NCI-H2196 treated with DMSO at 0.1 percent for 48 hours (cell line): Measurements from ENCODE around the gene ZNF568.

ENCODE experiments used
- DNase-seq: peaks from one replicate; lab custom pipeline; 2025; ENCODE audit not compliant: unreplicated experiment; lab: John Stamatoyannopoulos, UW

Gene ZNF568

GRCh38 chr19:36997843-36998235, 81.7 kb downstream of the ZNF568 start:
- DNase-seq = no peak

DNA sequence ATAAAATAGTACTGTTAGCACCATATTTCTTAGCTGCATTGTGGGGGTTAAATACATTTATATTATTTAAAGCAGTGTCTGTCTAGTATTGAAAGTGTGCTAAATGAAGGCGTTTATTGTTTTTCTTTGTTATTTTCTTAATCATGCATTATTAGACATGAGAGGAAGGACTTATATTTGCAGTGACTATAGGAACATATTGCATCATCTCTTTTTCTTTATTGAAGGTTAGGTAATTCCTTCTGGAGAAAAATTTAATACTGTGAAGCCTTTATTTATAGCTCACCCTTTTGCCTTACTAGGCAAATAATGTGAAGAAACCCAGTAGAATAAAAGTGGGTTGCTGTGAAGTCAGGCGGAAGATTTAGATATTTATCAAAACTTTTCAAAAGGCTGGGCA, 83.2 kb downstream of the ZNF568 start:
- no peak for DNase-seq

- DNase-seq = no peak
These were observed 91.6 kb downstream of the ZNF568 start for GRCh38 chr19:37007587-37008220.

GRCh38 chr19:37009871-37010270, 93.7 kb downstream of the ZNF568 start:
- no peak for DNase-seq

- DNase-seq = no peak
These were observed 96.1 kb downstream of the ZNF568 start for GRCh38 chr19:37012093-37012745.

GRCh38 chr19:37014456-37014855, 98.3 kb downstream of the ZNF568 start:
- no peak for DNase-seq

GRCh38 chr19:37045140-37045539, 129.0 kb downstream of the ZNF568 start:
- no peak for DNase-seq
